Astrocyte of the spinal cord (primary cell): ENCODE measurements around the gene PRKAG2.

Source experiments
- DNase-seq: peaks from one replicate; pipeline ENCODE4 v3.0.0; 2011; ENCODE audit warnings: low read depth, low spot score
- H3K4me3 ChIP-seq: 2 replicates; pipeline ENCODE4 v1.5.1; 2011; ENCODE audit warnings: low read depth, mild to moderate bottlenecking, low read length, moderate library complexity
- in situ Hi-C: cut with HindIII; loops from 2 replicates; pipeline ENCODE4 v1.10.0; 2017; ENCODE audit warnings: low sequenced_read_pairs
- TF ChIP-seq, protein P1 (sequence below): IDR thresholded peaks from 2 replicates; pipeline ENCODE4 v1.5.1; 2012; ENCODE audit warnings: low read depth, mild to moderate bottlenecking, low read length, inconsistent platforms

The PRKAG2 gene

DNA sequence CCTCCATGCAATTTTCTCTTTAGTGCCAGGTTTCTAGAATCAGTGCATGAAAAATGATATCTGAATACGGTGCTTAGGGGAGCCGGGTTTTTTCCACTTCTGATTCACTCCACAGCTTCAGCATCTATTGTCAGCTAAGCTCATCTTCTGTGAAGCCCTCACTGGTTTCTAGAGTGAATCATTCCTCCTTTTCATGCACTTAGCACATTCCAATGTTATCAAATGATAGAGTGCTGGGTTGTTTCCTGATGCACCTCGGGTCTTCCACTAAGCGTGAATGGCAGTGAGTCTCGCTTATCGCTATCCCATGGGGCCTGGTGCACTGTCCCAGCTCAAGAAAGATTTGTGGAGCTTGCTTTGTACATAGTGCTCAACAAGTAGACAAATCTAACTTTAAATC, 186.3 kb downstream of the PRKAG2 start:
- in situ Hi-C loops: no loop called here
- no peak overlapping the region for H3K4me3 ChIP-seq
- TF ChIP-seq, protein P1, sequence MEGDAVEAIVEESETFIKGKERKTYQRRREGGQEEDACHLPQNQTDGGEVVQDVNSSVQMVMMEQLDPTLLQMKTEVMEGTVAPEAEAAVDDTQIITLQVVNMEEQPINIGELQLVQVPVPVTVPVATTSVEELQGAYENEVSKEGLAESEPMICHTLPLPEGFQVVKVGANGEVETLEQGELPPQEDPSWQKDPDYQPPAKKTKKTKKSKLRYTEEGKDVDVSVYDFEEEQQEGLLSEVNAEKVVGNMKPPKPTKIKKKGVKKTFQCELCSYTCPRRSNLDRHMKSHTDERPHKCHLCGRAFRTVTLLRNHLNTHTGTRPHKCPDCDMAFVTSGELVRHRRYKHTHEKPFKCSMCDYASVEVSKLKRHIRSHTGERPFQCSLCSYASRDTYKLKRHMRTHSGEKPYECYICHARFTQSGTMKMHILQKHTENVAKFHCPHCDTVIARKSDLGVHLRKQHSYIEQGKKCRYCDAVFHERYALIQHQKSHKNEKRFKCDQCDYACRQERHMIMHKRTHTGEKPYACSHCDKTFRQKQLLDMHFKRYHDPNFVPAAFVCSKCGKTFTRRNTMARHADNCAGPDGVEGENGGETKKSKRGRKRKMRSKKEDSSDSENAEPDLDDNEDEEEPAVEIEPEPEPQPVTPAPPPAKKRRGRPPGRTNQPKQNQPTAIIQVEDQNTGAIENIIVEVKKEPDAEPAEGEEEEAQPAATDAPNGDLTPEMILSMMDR: no peak
- no peak for DNase-seq

DNA sequence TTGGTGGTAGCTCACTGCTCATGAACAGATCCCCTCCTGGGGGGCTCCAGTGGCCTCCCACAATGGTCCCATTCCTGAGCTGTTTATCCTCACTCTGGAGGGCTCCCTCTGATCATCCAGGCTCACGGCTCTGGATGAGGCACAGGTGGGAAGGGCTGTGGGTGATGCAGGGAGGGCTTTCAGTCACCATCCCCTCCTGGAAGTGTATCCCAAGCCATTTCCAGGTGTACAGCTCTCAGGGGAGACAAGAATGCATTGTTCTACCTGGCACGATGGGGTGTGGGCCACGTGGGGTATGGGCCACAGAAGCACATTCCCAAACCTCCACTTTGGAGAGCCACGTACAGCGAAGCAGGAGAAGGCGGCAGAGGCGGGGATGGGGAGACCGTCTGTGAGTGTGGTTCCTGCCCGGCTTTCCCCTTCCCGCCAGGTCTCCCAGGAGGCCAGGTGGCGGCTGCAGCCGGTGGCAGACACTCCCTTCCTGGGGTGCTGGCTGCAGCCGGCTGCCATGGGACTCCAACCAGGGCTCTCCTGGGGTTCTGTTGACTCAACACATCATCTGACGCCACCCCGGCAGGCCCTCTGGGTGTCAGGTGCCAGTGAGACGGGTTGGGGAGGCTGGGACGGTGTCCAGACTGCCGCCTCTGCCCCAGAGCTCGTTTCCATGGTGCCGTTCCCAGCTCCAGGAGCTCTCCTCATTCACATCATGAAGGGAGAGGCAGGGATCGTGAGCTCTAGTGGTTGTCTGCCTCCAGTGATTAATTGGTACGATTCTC, 187.5 kb downstream of the PRKAG2 start:
- no peak overlapping the region for H3K4me3 ChIP-seq
- in situ Hi-C loops: no loop called here
- TF ChIP-seq, protein P1: no peak
- DNase-seq: no peak

- DNase-seq: no peak
- in situ Hi-C loops: no loop called here
- TF ChIP-seq, protein P1: no peak
- H3K4me3 ChIP-seq: no peak overlapping the region
Observed at GRCh38 chr7:151688236-151688780, 188.6 kb downstream of the PRKAG2 start.

DNA sequence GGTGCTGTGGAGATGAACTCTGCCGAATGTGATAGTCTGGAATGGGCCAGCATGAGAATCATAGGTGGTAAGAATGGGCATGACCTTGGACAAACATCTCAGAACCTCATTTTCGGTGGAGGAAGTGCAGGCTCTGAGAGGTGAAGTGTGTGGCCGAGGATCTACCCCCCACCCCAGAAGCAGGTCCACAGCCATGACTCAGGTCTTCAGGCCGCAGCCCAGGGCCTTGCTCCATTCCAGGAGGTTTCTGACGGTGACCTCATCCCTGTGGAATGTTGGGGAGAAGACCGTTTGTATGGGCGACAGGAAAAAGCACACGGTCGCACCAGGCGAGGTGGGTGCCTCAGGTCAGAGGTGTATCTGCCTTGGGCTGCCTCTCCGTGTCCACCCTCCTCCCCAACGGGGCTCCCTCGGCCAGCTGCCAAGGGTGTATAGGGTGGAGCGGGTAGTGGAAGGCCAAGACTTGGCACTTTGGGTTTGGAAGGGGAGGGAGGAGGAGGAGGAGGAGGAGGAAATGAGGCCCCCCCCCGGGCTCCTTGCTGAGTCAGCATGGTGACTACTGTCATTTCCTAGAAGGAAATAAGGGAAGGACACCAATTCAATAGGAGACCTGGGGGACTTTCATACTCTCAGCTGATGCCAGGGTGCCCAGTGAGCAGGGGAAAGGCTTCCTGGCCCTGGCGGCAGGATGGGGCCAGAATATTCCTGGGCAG, 189.2 kb downstream of the PRKAG2 start:
- DNase-seq: peak; percentile 94
- H3K4me3 ChIP-seq: no peak overlapping the region
- in situ Hi-C loops: no loop called here

GRCh38 chr7:151686826-151687225, 190.1 kb downstream of the PRKAG2 start:
- no peak overlapping the region for H3K4me3 ChIP-seq
- no peak for DNase-seq
- TF ChIP-seq, protein P1: no peak
- in situ Hi-C loops: no loop called here

More for the DNA sequence above, 189.2 kb downstream of the PRKAG2 start:
- TF ChIP-seq, protein P1: no peak

GRCh38 chr7:151686016-151686766, 190.7 kb downstream of the PRKAG2 start:
- in situ Hi-C loops: no loop called here
- no peak for DNase-seq

More at GRCh38 chr7:151686016-151686766, 190.7 kb downstream of the PRKAG2 start:
- H3K4me3 ChIP-seq: no peak overlapping the region
- TF ChIP-seq, protein P1: no peak
